ENCODE data around the gene FANCI. TPM values are rescaled to one million over a fixed set of nuclear protein-coding genes. Genes with fewer than 3 reads are reported as not detected.

The FANCI gene
- total RNA-seq, 1 experiment from 2014 or later: 49.5 TPM

GRCh38 chr15:89199746-89200145, 44.0 kb upstream of the FANCI start:
- H4K20me1 ChIP-seq (ENCODE audit: low read length): no peaks in the 10 kb centered on the region
- intact Hi-C loops (cut with micrococcal nuclease): no loop called here
- no peak for TF ChIP-seq EZH2 (IDR thresholded peaks at IDR 0.05; ENCODE audit: low read length, unreplicated experiment)
- no peak for TF ChIP-seq EZH2phosphoT487 (IDR thresholded peaks at IDR 0.05; ENCODE audit: borderline replicate concordance, low read length)
- TF ChIP-seq CTCF (conservative IDR thresholded peaks at IDR 0.05; ENCODE audit: low read depth, low read length): no peak
- H3K9me2 ChIP-seq (replicated peaks; ENCODE audit: low read length): no peaks in the 10 kb centered on the region
- no peak overlapping the region for H3K4me2 ChIP-seq (ENCODE audit: low read length)
- CTCF ChIA-PET: no interaction called here
- H3K9me3 ChIP-seq (ENCODE audit: low read length): no peaks in the 10 kb centered on the region
- ATAC-seq (no peak), DNase-seq (no peak)
- POLR2A ChIA-PET (ENCODE audit: unreplicated experiment): interaction anchor here (0.6 kb wide), 1 partner anchor 22 kb away, joined by 8 read pairs; no protein-coding TSS in a partner anchor
- no peaks in the 10 kb centered on the region for H3K36me3 ChIP-seq (ENCODE audit: low read depth, low read length)
- peaks cover 14% of the 10 kb centered on the region for H3K4me1 ChIP-seq (ENCODE audit: insufficient read depth, low read length)
- no peak overlapping the region for H3K9ac ChIP-seq (ENCODE audit: low read length)
- no peak overlapping the region for H2AFZ ChIP-seq (ENCODE audit: low read length)
- H3K27ac ChIP-seq (ENCODE audit: low read length): no peak overlapping the region
- H3K27me3 ChIP-seq (ENCODE audit: low read length): no peaks in the 10 kb centered on the region
- no TSS peak for BruUV-seq (replicated peaks)
- no peaks in the 10 kb centered on the region for H3F3A ChIP-seq (ENCODE audit: low read length, unreplicated experiment)
- H3K79me2 ChIP-seq (ENCODE audit: low read length): no peaks in the 10 kb centered on the region
- H3K4me3 ChIP-seq (ENCODE audit: low read length): no peak overlapping the region

GRCh38 chr15:89200182-89200581, 43.6 kb upstream of the FANCI start:
- Histone ChIP-seq H3K9me2 (replicated peaks; ENCODE audit: low read length) (no peaks in the 10 kb centered on the region), H3K4me3 (ENCODE audit: low read length) (no peak overlapping the region), H3K9ac (ENCODE audit: low read length) (no peak overlapping the region), H3K27ac (ENCODE audit: low read length) (no peak overlapping the region), H3K36me3 (ENCODE audit: low read depth, low read length) (no peaks in the 10 kb centered on the region), H3K4me1 (ENCODE audit: insufficient read depth, low read length) (peaks cover 14% of the 10 kb centered on the region), H3K79me2 (ENCODE audit: low read length) (no peaks in the 10 kb centered on the region), H3F3A (ENCODE audit: low read length, unreplicated experiment) (no peaks in the 10 kb centered on the region), H4K20me1 (ENCODE audit: low read length) (no peaks in the 10 kb centered on the region), H3K4me2 (ENCODE audit: low read length) (no peak overlapping the region), H2AFZ (ENCODE audit: low read length) (no peak overlapping the region), H3K27me3 (ENCODE audit: low read length) (no peaks in the 10 kb centered on the region), H3K9me3 (ENCODE audit: low read length) (no peaks in the 10 kb centered on the region)
- no peak for DNase-seq
- POLR2A ChIA-PET (ENCODE audit: unreplicated experiment): no interaction called here
- BruUV-seq (replicated peaks): no TSS peak
- no peak for TF ChIP-seq CTCF (conservative IDR thresholded peaks at IDR 0.05; ENCODE audit: low read depth, low read length)
- no peak for TF ChIP-seq EZH2phosphoT487 (IDR thresholded peaks at IDR 0.05; ENCODE audit: borderline replicate concordance, low read length)
- TF ChIP-seq EZH2 (IDR thresholded peaks at IDR 0.05; ENCODE audit: low read length, unreplicated experiment): no peak
- ATAC-seq: no peak
- intact Hi-C loops (cut with micrococcal nuclease): no loop called here
- CTCF ChIA-PET: no interaction called here

GRCh38 chr15:89201465-89202005, 42.2 kb upstream of the FANCI start:
- no TSS peak for BruUV-seq (replicated peaks)
- no peaks in the 10 kb centered on the region for H3K9me2 ChIP-seq (replicated peaks; ENCODE audit: low read length)
- intact Hi-C loops (cut with micrococcal nuclease): no loop called here

More at GRCh38 chr15:89201465-89202005, 42.2 kb upstream of the FANCI start:
- Histone ChIP-seq H3K9me3 (ENCODE audit: low read length) (no peaks in the 10 kb centered on the region), H3K9ac (ENCODE audit: low read length) (no peak overlapping the region), H3K79me2 (ENCODE audit: low read length) (no peaks in the 10 kb centered on the region), H2AFZ (ENCODE audit: low read length) (no peak overlapping the region), H3K36me3 (ENCODE audit: low read depth, low read length) (no peaks in the 10 kb centered on the region), H4K20me1 (ENCODE audit: low read length) (no peaks in the 10 kb centered on the region), H3F3A (ENCODE audit: low read length, unreplicated experiment) (no peaks in the 10 kb centered on the region), H3K27me3 (ENCODE audit: low read length) (no peaks in the 10 kb centered on the region), H3K4me1 (ENCODE audit: insufficient read depth, low read length) (peaks cover 13% of the 10 kb centered on the region), H3K4me2 (ENCODE audit: low read length) (no peak overlapping the region), H3K27ac (ENCODE audit: low read length) (no peak overlapping the region), H3K4me3 (ENCODE audit: low read length) (no peak overlapping the region)
- ChIA-PET POLR2A (ENCODE audit: unreplicated experiment) (no interaction called here), CTCF (no interaction called here)
- DNase-seq: no peak
- TF ChIP-seq EZH2phosphoT487 (IDR thresholded peaks at IDR 0.05; ENCODE audit: borderline replicate concordance, low read length) (no peak), CTCF (conservative IDR thresholded peaks at IDR 0.05; ENCODE audit: low read depth, low read length) (no peak), EZH2 (IDR thresholded peaks at IDR 0.05; ENCODE audit: low read length, unreplicated experiment) (no peak)
- no peak for ATAC-seq

All from PC-3 (cell line).